ENCODE measurements around the gene KRTAP24-1.

- TF ChIP-seq PAX5 (IDR thresholded peaks at IDR 0.05; ENCODE audit: insufficient read depth, low read length, severe bottlenecking) = no peak
- TF ChIP-seq POLR2A (IDR thresholded peaks at IDR 0.05; ENCODE audit: low read depth, low read length) = no peak
- TF ChIP-seq SPI1 (IDR thresholded peaks at IDR 0.05; ENCODE audit: low read depth, low read length) = no peak
- TF ChIP-seq POLR2AphosphoS5 (IDR thresholded peaks at IDR 0.05; ENCODE audit: low read depth, low read length) = no peak
- no peak for TF ChIP-seq TAF1 (IDR thresholded peaks at IDR 0.05; ENCODE audit: low read depth, low read length)
- no peak for TF ChIP-seq POU2F2 (IDR thresholded peaks at IDR 0.05; ENCODE audit: low read depth, low read length)
Observed at GRCh38 chr21:30256100-30256499, 26.6 kb downstream of the KRTAP24-1 start.

Measured in GM12891 (cell line).